Fibroblast of skin of left quadriceps (primary cell): ENCODE data around the gene ZMIZ2.
"Not testable (repeated sequence)": the region's sequence is repeated elsewhere in the genome, so short reads cannot be mapped to it uniquely, and the experiment has no call there.

ENCODE experiments used
- DNase-seq, 2 experiments: peaks; one replicate each; pipeline ENCODE4 v3.0.0-alpha.2; 2013; ENCODE audit warnings: low read depth in 2 of 2

ZMIZ2 gene

GRCh38 chr7:44772867-44773266 is 24.2 kb downstream of the ZMIZ2 start:
- no peak for DNase-seq

- DNase-seq: not testable (repeated sequence)
Measured at GRCh38 chr7:44774486-44774885, 25.8 kb downstream of the ZMIZ2 start.

GRCh38 chr7:44775383-44776107 is 26.9 kb downstream of the ZMIZ2 start:
- no peak for DNase-seq

- no peak for DNase-seq
Measured at GRCh38 chr7:44776211-44776610, 27.6 kb downstream of the ZMIZ2 start.

- no peak for DNase-seq
Measured at GRCh38 chr7:44782460-44782859, 33.8 kb downstream of the ZMIZ2 start.

DNA sequence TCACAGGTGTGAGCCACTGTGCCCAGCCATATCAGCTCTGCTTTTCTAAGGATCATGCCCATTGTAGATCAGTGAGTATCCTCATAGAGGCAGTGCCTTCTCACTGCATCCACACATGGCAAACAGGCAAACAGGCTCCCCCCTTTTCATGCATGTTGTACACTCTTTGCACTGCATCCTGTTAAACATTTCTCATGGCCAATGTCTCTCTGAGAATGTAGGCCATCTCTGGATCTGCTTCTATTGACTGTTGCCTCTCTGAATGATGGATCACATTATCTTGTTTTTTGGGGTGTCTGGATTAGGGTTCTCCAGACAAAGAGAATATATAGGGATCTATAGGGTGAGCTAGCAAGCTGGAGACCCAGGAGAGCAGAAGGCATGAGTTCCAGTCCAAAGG is 34.8 kb downstream of the ZMIZ2 start:
- no peak for DNase-seq

- DNase-seq: no peak
Measured at GRCh38 chr7:44784364-44784763, 35.7 kb downstream of the ZMIZ2 start.

DNA sequence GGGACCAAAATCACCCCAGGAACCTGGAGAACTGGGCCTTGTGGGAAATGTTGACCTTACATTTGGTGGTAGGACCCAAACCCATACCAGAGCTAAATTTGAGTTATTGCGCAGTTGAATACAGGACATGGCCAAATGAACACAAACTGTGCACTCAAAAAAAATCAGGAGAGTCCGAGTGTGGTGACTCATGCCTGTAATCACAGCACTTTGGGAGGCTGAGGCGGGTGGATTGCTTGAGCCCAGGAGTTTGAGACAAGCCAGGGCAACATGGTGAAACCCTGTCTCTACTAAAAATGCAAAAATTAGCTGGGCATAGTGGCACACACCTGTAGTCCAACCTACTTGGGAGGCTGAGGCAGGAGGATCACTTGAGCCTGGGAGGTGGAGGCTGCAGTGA is 36.6 kb downstream of the ZMIZ2 start:
- not testable (repeated sequence) for DNase-seq

- DNase-seq: no peak
Measured at GRCh38 chr7:44787041-44787440, 38.4 kb downstream of the ZMIZ2 start.

DNA sequence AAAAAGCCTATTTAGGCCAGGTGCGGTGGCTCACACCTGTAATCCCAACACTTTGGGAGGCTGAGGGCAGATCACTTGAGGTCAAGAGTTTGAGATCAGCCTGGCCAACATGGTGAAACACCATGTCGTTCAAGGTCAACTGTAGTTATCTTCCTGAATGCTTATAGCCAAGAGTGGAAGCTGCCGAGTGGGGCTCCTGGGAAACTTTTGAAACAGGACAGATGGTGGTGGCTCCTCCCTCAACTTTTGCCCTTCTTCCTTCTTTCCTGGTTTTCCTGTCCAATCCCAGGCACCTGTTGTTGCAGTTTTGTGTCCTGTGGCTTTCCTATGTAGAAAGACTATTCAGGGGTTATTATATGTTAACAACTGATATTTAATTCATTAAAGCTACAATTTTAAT is 39.1 kb downstream of the ZMIZ2 start:
- no peak for DNase-seq

GRCh38 chr7:44789990-44790389 is 41.3 kb downstream of the ZMIZ2 start:
- DNase-seq: no peak

DNA sequence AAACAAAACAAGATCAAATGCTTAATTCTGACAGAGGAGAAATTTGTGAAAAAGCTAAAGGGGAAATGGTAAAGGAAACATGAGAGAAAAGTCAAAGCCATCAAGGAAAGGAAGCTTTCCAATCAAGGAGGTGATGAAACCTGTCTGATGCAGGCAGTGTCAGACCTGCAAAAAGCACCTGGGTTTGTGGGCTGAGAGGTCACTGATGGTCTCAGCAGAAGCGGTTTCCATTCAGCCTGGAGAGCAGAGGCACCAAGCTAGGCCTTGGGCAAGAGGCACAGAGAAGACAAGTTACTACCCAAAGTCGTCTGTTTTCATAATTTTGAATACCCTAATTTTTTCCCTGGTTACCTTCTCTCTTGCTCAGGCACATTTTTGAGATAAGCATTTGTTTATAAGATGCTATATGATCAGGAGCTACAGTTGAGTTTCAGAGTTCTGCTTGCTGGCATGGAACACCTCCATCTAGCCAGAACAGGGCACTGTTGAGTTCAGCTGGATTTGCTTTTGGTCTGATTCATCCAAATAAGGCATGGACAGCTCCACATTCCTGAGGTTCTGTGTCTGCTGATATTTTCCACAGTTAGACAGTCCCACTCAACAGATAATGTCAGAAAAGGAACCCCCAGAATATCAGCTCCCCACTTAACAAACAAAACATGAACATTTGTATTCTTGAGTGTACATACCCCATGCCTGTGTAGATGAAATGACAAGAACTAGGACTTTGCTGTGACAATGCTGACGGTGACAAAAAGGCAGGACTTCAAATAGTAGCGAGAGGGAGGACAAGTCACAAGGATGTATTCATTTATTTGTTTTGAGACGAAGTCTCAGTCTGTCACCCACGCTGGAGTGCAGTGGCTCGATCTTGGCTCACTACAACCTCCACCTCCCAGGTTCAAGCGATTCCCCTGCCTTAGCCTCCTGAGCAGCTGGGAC is 42.9 kb downstream of the ZMIZ2 start:
- peak in 1 of 2 experiments; percentile 40 for DNase-seq

GRCh38 chr7:44793919-44794318 is 45.3 kb downstream of the ZMIZ2 start:
- no peak for DNase-seq

DNA sequence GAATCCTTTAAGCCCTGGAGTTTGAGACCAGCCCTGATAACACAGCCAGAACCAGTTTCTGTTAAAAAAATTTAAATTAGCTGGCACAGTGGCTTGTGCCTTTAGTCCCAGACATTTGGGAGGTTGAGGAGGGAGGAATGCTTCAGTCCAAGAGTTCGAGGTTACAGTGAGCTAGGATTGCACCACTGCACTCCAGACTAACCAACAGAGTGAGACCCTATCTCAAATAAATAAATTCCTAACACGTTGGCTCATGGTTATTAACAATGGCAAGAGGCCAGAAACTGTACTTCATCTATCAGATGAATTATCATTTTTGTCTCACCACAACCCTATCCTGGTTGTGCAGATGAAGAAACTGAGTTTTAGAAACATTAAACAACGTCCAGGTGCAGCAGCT is 45.7 kb downstream of the ZMIZ2 start:
- peak in 1 of 2 experiments; percentile 23 for DNase-seq

- DNase-seq: no peak
Measured at GRCh38 chr7:44796034-44796503, 47.4 kb downstream of the ZMIZ2 start.

DNA sequence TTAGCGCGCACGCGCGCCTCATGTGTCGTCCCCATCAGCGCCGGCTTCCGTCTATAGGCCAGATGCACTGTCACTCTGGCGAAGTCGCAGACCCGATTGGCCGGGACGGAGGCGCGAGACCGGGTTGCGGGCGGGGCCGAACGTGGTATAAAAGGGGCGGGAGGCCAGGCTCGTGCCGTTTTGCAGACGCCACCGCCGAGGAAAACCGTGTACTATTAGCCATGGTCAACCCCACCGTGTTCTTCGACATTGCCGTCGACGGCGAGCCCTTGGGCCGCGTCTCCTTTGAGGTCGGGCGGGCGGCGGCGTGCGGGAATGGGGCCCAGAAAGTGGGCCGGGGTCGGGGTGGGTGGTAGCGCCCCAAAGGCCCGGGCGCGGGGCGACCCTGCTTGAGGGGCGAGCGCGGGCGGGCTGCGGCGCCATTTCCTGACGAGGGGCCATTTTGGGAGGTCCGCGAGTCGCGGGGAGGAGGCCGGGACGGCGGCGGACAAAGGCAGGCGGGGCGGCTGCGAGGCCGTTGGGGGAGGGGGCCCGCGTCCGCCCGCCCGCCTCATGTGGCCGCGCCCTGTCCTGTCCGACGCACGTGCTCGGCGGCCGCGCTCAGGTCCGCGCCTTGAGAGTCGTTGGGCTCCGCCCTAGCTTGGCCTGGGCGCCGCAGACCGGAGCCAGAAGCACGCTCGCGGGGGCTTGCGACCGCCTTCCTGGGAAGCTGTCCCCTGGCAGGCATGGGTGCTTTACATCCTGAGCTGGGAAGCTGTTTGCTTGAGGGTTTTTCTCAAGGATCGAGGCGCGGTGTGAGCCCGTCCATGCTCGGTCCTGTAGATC is 48.1 kb downstream of the ZMIZ2 start, which contains the start of gene PPIA:
TSS of gene PPIA (plus strand) at position 178 of the 825 bp plus-strand sequence. CDS start at position 222, 44 bp downstream.
- DNase-seq: peak; percentile 97 to 98

- peak; percentile 65 to 69 for DNase-seq
Measured at GRCh38 chr7:44797329-44798258, 48.9 kb downstream of the ZMIZ2 start.

- no peak for DNase-seq
Measured at GRCh38 chr7:44798649-44799305, 50.1 kb downstream of the ZMIZ2 start.

DNA sequence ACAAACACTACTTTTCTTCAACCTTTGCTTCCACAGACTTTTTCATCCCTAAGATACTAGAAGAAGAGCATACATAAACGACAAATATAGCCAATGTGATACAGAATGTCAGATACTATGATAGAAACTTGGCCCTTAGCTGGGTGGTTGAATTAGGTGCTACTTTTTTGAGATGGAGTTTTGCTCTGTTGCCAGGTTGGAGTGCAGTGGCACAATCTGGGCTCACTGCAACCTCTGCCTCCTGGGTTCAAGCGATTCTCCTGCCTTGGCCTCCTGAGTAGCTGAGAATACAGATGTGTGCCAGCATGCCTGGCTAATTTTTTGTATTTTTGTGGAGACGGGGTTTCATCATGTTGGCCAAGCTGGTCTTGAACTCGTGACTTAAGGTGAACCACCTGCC is 51.3 kb downstream of the ZMIZ2 start:
- no peak for DNase-seq

DNA sequence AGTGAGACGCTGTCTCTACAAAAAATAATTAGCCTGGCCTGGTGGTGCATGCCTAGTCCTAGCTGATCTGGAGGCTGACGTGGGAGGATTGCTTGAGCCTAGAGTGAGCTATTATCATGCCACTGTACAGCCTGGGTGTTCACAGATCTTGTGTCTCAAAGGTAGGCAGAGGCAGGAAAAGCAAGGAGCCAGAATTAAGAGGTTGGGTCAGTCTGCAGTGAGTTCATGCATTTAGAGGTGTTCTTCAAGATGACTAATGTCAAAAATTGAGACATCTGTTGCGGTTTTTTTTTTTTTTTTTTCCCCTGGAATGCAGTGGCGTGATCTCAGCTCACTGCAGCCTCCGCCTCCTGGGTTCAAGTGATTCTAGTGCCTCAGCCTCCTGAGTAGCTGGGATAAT is 53.2 kb downstream of the ZMIZ2 start:
- DNase-seq: no peak
